Activated naive CD4-positive, alpha-beta T cell treated with anti-CD3 and anti-CD28 coated beads, Interleukin-2, amount 10 ng/mL, durations not matched to agents 7 days and 5 days (primary cell): ENCODE results near the gene MRPS26.
A peak's percentile ranks its signal among the peaks of the same experiment; 100 is the strongest.
"Not testable (repeated sequence)": the region's sequence is repeated elsewhere in the genome, so short reads cannot be mapped to it uniquely, and the experiment has no call there.

ENCODE experiments used
- CTCF ChIA-PET: fragments of 350-600 bp; sonication (Branson Sonifier 250); formaldehyde crosslinking; loops from one replicate; lab custom pipeline; 2021; ENCODE audit warnings: antibody characterized with exemption; lab: Charles Lee
- DNase-seq: peaks from one replicate; pipeline ENCODE4 v3.0.0-alpha.2; 2020
- H3K27ac Mint-ChIP-seq: one replicate; pipeline ENCODE4 v1.8.0; 2021; ENCODE audit warnings: mild to moderate bottlenecking, moderate library complexity, mixed read lengths
- H3K27me3 Mint-ChIP-seq: one replicate; pipeline ENCODE4 v1.8.0; 2021; ENCODE audit warnings: mild to moderate bottlenecking, mixed read lengths
- H3K36me3 Mint-ChIP-seq: one replicate; pipeline ENCODE4 v1.8.0; 2021; ENCODE audit warnings: mixed read lengths
- H3K4me1 Mint-ChIP-seq: one replicate; pipeline ENCODE4 v1.8.0; 2021; ENCODE audit warnings: mixed read lengths
- H3K4me3 Mint-ChIP-seq: one replicate; pipeline ENCODE4 v1.8.0; 2021; ENCODE audit warnings: mild to moderate bottlenecking, moderate library complexity, mixed read lengths
- H3K9me3 Mint-ChIP-seq: one replicate; pipeline ENCODE4 v1.8.0; 2021; ENCODE audit warnings: mixed read lengths

Gene MRPS26

GRCh38 chr20:3046677-3047462, 1.0 kb downstream of the MRPS26 start:
- Mint-ChIP-seq H3K27me3 (no peaks in the 10 kb centered on the region), H3K4me1 (peaks cover 34% of the 10 kb centered on the region), H3K36me3 (peaks cover 22% of the 10 kb centered on the region), H3K4me3 (peak overlapping the region; percentile 72), H3K9me3 (no peaks in the 10 kb centered on the region), H3K27ac (peak overlapping the region; percentile 59)
- no peak for DNase-seq
- CTCF ChIA-PET, result no interaction called here

DNA sequence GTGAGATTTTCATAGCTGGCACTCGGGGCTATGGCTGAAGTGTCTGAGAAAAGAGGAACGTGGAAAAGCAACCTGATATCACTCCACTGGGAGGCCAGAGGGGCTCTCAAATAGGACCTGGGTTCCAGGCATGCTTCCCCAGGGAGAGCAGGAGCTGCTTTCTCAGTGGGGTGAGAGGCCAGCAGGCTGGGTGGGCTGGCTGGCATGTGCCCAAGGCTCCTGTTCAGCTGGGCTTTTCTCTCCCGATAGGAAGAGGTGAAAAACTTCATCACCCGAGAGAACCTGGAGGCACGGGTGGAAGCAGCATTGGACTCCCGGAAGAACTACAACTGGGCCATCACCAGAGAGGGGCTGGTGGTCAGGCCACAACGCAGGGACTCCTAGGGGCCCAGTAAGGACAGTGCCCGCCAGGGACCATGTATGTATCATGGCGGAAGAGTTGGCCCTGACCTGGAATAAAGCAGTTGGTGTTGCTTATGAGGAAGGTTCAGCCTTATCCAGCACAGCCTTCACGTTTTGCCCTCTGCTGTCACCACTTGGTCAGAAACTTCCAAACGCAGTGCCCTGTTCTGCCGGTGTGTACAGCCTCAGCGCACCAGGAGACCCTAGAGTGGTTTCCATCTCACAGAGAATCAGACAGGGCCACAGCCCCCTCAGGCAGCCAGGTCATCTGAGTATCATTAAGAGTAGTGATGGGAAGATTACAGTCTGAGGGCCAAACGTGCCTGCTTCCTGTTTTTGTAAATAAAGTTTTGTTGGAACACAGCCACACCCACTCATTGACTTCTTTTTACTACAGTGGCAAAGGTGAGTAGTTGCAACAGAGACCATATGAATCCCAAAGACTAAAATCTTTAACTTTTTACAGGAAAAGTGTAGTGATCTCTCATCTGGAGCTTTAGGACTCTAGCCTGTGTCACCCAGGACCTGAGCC, 1.9 kb downstream of the MRPS26 start:
- Mint-ChIP-seq H3K36me3 (peaks cover 22% of the 10 kb centered on the region), H3K9me3 (no peaks in the 10 kb centered on the region), H3K4me3 (peak overlapping the region; percentile 72), H3K27me3 (no peaks in the 10 kb centered on the region), H3K4me1 (peaks cover 33% of the 10 kb centered on the region), H3K27ac (no peak overlapping the region)
- no peak for DNase-seq
- CTCF ChIA-PET, result no interaction called here

DNA sequence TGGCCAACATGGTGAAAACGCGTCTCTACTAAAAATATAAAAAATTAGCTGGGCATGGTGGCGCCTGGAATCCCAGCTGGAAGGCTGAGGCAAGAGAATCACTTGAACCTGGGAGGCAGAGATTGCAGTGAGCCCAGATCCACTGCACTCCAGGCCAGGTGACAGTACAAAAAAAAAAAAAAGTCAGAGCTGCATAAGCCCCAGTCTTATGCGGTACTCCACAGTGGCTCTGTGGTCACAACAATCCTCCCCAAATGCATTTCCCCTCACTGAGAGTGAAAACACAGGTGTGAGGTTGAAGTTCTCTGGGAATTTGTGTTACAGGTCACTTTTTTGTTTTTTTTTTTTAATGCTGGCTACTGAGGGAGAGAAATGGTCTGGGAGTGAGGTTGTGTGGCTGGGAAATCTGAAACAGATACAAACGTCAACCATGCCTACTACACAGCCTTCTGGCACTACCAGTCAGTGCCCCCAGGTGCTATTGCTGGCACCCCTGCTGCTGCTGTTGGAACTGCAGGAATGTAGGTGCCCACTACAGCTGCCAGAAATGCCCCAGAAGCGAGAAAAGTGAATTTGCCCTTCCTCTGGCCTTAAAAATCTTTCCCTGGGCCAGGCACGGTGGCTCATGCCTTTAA, 5.7 kb downstream of the MRPS26 start:
- Mint-ChIP-seq H3K4me1 (peaks cover 28% of the 10 kb centered on the region), H3K9me3 (no peaks in the 10 kb centered on the region), H3K4me3 (no peak overlapping the region), H3K27me3 (no peaks in the 10 kb centered on the region), H3K27ac (no peak overlapping the region), H3K36me3 (peaks cover 22% of the 10 kb centered on the region)
- CTCF ChIA-PET, result no interaction called here
- DNase-seq, result no peak

- no peaks in the 10 kb centered on the region for H3K9me3 Mint-ChIP-seq
- DNase-seq, result no peak
- CTCF ChIA-PET, result no interaction called here
- no peaks in the 10 kb centered on the region for H3K36me3 Mint-ChIP-seq
- H3K27me3 Mint-ChIP-seq, result no peaks in the 10 kb centered on the region
- no peak overlapping the region for H3K4me3 Mint-ChIP-seq
- no peak overlapping the region for H3K27ac Mint-ChIP-seq
- no peaks in the 10 kb centered on the region for H3K4me1 Mint-ChIP-seq
Measured at GRCh38 chr20:3059489-3059888, 13.6 kb downstream of the MRPS26 start.

GRCh38 chr20:3064119-3064518, 18.3 kb downstream of the MRPS26 start:
- CTCF ChIA-PET, result interaction anchor here (1.3 kb wide), 1 partner anchor 53 kb away, joined by 3 read pairs; no protein-coding TSS in a partner anchor
- H3K36me3 Mint-ChIP-seq, result not testable (repeated sequence)

DNA sequence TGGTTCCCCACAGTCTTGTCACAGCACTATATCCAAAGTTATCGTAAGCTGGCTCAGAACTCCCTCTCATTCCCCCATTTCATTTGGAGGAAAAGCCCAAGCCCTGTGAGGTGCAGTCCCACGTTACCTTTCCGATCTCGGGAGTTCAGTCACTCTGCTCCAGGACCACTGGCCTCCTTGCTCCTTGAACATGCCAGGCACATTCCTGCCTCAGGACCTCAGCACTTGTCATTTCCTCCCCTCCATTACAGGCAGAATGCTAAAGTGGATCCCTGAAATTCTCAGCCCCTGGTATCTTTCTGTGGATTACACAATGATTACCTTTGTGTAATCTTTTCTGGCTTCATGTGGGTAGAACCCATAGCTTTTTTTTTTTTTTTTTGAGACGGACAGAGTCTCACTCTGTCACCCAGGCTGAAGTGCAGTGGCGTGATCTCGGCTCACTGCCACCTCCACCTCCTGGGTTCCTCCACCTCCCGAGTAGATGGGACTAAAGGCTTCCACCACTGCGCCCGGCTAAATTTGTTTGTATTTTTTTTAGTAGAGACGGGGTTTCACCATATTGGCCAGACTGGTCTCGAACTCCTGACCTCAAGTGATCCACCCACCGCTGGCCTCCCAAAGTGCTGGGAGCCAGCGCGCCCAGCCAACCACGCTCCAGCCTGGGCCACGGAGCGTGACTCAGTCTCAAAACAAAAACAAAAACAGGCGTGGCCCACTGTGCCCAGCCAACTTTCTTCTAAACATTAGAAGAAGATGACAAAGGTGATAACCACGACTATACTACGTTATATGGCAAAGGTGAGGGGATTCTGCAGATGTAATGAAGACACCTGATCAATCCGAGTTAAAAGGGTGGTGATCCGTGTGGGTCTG, 21.5 kb downstream of the MRPS26 start:
- Mint-ChIP-seq H3K27ac (no peak overlapping the region), H3K36me3 (peaks cover 1% of the 10 kb centered on the region), H3K9me3 (no peaks in the 10 kb centered on the region), H3K27me3 (peaks cover 11% of the 10 kb centered on the region), H3K4me1 (peaks cover 15% of the 10 kb centered on the region), H3K4me3 (no peak overlapping the region)
- CTCF ChIA-PET, result interaction anchor here (1.4 to 1.5 kb wide), 2 partner anchors 14 to 46 kb away, joined by 3 to 4 read pairs; no protein-coding TSS in a partner anchor
- DNase-seq, result no peak

More at GRCh38 chr20:3064119-3064518, 18.3 kb downstream of the MRPS26 start:
- H3K4me3 Mint-ChIP-seq, H3K4me1 Mint-ChIP-seq, H3K27me3 Mint-ChIP-seq, DNase-seq, H3K27ac Mint-ChIP-seq, H3K9me3 Mint-ChIP-seq: not testable (repeated sequence)

DNA sequence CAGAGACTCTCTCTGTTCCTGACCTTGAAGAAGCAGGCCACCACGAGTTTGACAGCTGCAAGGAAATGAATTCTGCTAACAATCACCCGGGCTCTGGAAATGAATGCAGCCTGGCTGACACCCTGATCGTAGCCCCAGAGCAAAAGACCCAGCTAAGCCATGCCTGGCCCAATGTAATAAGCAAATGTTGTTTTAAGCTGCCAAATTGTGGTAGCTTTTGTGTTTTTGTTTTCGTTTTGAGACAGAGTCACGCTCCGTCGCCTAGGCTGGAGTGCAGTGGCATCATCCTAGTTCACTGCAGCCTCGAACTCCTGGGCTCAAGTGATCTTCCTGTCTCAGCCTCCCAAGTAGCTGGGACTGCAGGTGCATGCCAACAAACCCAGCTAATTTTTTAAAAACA, 22.2 kb downstream of the MRPS26 start:
- CTCF ChIA-PET, result interaction anchor here (1.4 to 1.5 kb wide), 2 partner anchors 14 to 46 kb away, joined by 3 to 4 read pairs; no protein-coding TSS in a partner anchor
- Mint-ChIP-seq H3K9me3 (no peaks in the 10 kb centered on the region), H3K4me1 (peaks cover 17% of the 10 kb centered on the region), H3K36me3 (peaks cover 1% of the 10 kb centered on the region), H3K27me3 (peaks cover 18% of the 10 kb centered on the region), H3K4me3 (no peak overlapping the region), H3K27ac (no peak overlapping the region)
- DNase-seq, result no peak

DNA sequence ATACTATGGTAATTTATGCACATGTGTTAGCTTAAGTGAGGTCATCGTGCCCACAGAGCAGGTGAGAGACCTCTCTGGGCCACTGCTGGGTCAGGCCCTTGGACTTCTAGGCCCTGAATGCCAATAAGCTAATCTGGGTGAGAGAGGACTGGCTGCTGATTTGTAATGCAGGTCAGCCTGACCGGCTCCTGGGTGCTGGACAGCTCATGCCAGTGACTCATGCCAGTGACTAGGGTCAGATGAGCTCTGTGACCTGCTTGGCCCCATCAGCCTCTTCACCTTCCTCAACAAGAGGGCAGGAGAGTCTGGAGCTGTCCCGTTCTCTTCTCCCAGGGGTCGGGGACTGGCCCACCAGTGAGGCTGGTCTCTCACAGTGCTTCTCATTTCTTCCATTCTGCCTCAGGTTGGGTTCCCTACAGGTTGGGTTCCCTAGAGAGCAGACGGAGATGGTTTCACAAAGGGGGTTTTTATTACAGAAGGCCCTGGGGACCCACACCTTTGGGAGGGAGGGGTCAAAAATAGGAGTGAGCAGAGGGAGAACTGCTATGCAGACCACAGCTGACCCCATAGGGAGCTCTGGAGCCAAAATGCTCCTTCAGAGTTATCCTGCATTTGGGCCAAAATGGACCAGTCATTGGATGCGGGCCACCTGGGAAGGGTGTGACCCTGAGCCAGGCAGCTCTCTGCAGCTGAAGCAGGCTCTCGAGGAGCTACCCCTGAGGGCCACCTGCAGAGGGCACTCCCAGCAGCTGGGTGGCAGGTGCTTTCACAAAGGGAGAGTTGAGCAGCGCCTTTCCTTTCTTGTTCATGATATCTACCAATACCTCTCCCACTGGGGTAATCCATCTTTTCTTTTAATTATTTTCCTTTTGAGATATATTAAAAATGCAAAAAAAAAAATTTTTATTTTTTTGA, 23.4 kb downstream of the MRPS26 start:
- DNase-seq, result peak; percentile 61
- H3K36me3 Mint-ChIP-seq, result peaks cover 1% of the 10 kb centered on the region
- no peak overlapping the region for H3K27ac Mint-ChIP-seq
- peaks cover 20% of the 10 kb centered on the region for H3K4me1 Mint-ChIP-seq
- H3K27me3 Mint-ChIP-seq, result peaks cover 25% of the 10 kb centered on the region
- no peak overlapping the region for H3K4me3 Mint-ChIP-seq
- no peaks in the 10 kb centered on the region for H3K9me3 Mint-ChIP-seq
- CTCF ChIA-PET, result interaction anchor here (0.9 to 1.6 kb wide), 4 partner anchors 8 to 47 kb away, joined by 4 to 7 read pairs (median 5); no protein-coding TSS in a partner anchor

- Mint-ChIP-seq H3K4me3 (peak overlapping the region; percentile 74), H3K9me3 (no peaks in the 10 kb centered on the region), H3K4me1 (peaks cover 34% of the 10 kb centered on the region), H3K27ac (peak overlapping the region; percentile 60), H3K27me3 (peaks cover 28% of the 10 kb centered on the region), H3K36me3 (peaks cover 1% of the 10 kb centered on the region)
- CTCF ChIA-PET, result interaction anchor here (1.6 kb wide), 1 partner anchor 45 kb away, joined by 5 read pairs; no protein-coding TSS in a partner anchor
- no peak for DNase-seq
Measured at GRCh38 chr20:3070725-3071124, 24.9 kb downstream of the MRPS26 start.

DNA sequence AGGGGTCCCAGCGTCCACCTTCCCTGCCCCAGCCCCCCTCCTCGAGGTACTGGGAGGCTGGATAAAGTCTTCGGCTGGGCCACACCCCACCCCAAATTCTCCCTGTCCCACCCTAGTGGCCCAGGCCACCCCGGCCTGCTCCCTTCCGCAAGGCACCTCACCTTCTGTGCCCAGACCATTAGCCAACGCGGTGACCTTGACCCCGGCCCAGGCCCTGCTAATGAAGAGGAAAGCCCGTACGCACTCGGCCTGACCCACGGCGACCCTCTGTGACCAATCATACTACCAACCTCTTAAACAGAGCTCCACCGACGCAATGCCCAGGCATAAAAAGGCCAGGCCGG, 25.4 kb downstream of the MRPS26 start:
- Mint-ChIP-seq H3K4me3 (peak overlapping the region; percentile 74), H3K4me1 (peaks cover 36% of the 10 kb centered on the region), H3K27me3 (peaks cover 33% of the 10 kb centered on the region), H3K36me3 (peaks cover 1% of the 10 kb centered on the region), H3K27ac (no peak overlapping the region), H3K9me3 (no peaks in the 10 kb centered on the region)
- no peak for DNase-seq
- CTCF ChIA-PET, result no interaction called here

- H3K4me3 Mint-ChIP-seq, result peak within 1 kb of the TSS; percentile 75
- no peaks in the 10 kb centered on the region for H3K9me3 Mint-ChIP-seq
- H3K27ac Mint-ChIP-seq, result peak within 1 kb of the TSS; percentile 60
- H3K36me3 Mint-ChIP-seq, result peaks cover 1% of the 10 kb centered on the region
- peaks cover 33% of the 10 kb centered on the region for H3K27me3 Mint-ChIP-seq
- CTCF ChIA-PET, result interaction anchor here (0.5 kb wide), 1 partner anchor 548 kb away, joined by 3 read pairs; no protein-coding TSS in a partner anchor
- peaks cover 39% of the 10 kb centered on the region for H3K4me1 Mint-ChIP-seq
- peak; percentile 81 for DNase-seq
Measured at GRCh38 chr20:3071610-3072529, 26.0 kb downstream of the MRPS26 start, which contains the start of gene OXT. TSS of gene OXT (plus strand) at chr20:3071620. CDS start at chr20:3071656, 36 bp downstream.
